Measurements from ENCODE around the gene SPINK9. TPM values are rescaled to one million over a fixed set of nuclear protein-coding genes. Genes with fewer than 3 reads are reported as not detected.
"Not testable (repeated sequence)": the region's sequence is repeated elsewhere in the genome, so short reads cannot be mapped to it uniquely, and the experiment has no call there.

Gene SPINK9
- polyA plus RNA-seq (2013, experiment 1 of 2; ENCODE audit: insufficient read length) = not detected
- polyA plus RNA-seq (2013, experiment 2 of 2; ENCODE audit: insufficient read length) = not detected

GRCh38 chr5:148335259-148335658 lies at the start of gene SPINK9:
SPINK9 (plus strand) TSS chr5:148335559; CDS start chr5:148335614, 55 bp downstream.
- no peak for DNase-seq

DNA sequence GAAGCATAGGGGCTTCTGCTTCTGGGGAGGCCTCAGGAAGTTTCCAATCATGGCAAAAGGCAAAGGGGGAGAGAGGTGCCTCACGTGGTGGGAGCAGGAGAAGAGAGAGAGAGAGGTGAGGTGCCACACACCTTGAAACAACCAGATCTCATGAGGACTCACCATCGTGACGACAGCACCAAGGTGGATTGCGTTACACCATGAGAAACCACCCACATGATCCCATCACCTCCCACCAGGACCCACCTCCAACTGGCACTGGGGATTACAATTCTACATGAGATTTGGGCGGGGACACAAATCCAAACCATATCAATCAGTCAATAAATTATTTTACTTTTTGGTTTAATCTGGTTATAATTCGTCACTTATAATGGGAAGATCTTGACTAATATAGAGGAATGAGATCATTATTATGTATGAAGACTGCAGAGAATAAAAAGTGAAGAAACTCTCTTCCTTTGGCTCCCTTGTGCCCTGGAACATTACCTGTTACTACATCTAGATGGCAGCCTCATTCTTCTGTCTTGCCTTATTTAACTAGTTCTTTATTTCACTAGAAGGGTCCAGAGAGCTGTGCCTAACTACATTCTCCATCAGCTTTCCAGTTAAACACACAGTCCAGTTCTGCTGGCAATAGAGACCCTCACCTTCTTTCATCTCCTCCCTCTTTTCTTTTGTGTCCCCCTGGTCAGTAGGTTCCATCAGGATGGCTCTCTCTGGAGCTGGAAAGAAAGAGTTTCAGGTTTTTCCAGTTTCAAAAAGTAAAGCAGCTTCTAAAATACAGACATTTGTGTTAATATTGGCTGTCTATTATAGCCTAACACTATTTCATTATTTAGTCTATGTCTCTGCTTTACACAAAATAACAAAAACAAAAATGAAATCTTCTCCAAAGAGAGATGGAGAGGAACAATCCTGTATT lies 44.8 kb upstream of the SPINK9 start:
- DNase-seq = peak; percentile 6

DNA sequence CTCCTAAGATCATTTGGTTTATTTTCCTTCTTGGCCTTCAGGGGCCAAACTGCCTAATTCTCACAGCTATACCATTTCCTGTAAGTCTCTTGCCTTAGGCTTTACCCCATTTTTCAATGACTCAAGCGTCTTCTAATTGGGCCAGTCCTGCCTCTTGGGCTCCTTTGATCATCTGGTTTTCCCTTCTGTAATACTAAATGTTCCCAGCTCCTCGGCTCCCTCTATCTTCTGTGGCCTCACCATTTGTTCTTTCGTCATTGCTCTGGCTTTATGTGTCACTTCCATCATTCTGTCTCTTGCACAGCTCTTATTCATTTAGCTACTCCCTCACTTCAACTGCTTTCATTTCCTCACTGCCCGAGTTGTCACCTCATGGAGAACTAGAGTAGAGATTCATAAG lies 37.6 kb upstream of the SPINK9 start:
- DNase-seq = no peak

- DNase-seq = no peak
Observed at GRCh38 chr5:148306446-148306845, 28.9 kb upstream of the SPINK9 start.

GRCh38 chr5:148309019-148309418 lies 26.3 kb upstream of the SPINK9 start:
- DNase-seq = no peak

GRCh38 chr5:148309746-148310145 lies 25.6 kb upstream of the SPINK9 start:
- no peak for DNase-seq

DNA sequence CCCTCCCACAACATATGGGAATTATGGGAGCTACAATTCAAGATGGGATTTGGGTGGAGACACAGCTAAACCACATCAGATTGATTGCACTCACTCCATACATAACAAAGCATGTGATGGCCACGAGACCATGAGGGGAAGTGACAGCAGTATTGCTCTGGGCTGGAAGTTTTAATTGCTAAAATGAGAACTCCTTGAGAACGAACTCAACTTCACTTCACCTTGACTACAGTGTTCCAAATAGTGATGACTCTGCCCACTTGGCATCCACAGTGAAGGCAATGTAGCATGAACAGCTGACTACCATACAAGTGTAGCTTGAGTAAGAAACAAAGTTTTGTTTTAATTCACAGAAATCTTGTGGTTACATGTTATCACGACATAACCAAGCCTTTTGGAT lies 23.9 kb upstream of the SPINK9 start:
- DNase-seq = no peak

DNA sequence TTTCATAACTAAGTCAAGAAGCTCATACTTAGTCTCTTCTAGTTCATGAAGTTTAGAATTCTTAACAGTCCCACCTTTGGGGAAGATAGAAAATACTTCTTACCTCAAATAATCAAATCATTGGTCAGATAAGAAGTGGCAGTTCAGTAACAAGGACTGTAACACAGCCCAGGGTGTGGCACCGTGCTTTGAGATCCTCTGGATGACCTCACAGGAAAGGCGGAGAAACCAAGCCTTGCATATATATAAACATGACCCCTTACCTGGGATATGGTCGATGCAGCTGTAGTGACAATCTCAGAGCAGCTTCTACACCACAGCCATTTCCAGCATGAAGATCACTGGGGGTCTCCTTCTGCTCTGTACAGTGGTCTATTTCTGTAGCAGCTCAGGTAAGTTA lies 23.2 kb upstream of the SPINK9 start, which contains the start of gene SPINK7:
Gene SPINK7 (plus strand): TSS at position 271 of the 400 bp plus-strand sequence. CDS start 61 bp downstream, at position 332.
- DNase-seq = no peak

- DNase-seq = no peak
Observed at GRCh38 chr5:148314187-148314586, 21.2 kb upstream of the SPINK9 start.

- no peak for DNase-seq
Observed at GRCh38 chr5:148314731-148315130, 20.6 kb upstream of the SPINK9 start.

DNA sequence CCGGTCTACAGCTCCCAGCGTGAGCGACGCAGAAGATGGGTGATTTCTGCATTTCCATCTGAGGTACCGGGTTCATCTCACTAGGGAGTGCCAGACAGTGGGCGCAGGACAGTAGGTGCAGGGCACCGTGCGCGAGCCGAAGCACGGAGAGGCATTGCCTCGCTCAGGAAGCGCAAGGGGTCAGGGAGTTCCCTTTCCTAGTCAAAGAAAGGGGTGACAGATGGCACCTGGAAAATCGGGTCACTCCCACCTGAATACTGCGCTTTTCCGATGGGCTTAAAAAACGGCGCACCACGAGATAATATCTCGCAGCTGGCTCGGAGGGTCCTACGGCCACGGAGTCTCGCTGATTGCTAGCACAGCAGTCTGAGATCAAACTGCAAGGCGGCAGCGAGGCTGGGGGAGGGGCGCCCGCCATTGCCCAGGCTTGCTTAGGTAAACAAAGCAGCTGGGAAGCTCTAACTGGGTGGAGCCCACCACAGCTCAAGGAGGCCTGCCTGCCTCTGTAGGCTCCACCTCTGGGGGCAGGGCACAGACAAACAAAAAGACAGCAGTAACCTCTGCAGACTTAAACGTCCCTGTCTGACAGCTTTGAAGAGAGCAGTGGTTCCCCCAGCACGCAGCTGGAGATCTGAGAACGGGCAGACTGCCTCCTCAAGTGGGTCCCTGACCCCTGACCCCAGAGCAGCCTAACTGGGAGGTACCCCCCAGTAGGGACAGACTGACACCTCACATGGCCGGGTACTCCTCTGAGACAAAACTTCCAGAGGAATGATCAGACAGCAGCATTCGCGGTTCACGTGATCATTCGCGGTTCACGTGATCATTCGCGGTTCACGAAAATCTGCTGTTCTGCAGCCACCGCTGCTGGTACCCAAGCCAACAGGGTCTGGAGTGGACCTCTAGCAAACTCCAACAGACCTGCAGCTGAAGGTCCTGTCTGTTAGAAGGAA lies 15.1 kb upstream of the SPINK9 start:
- not testable (repeated sequence) for DNase-seq

DNA sequence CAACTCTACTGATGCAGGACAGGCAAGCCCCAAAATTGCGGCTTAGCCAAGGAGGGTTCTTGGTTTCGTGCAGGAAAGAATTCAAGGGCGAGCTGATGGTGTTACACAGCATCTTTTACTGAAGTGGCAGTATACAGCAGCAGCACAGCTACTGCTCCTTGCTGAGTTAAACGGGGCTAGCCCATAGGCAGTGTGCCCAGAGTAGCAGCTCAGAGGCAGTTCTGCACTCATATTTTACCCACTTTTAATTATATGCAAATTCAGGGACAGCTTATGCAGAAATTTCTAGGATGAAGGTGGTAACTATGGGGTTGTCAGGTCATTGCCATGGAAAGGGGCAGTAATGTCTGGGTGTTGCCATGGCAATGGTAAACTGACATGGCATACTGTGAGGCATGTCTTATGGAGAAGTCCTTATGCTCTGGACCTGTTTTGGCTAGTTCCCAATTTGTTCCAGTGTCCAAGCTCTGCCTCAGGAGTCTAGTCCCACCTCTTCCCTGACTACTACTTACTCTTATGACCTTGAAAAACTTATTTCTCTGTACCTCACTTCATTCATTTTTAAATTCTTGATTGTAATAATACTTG lies 2.0 kb upstream of the SPINK9 start:
- no peak for DNase-seq

DNA sequence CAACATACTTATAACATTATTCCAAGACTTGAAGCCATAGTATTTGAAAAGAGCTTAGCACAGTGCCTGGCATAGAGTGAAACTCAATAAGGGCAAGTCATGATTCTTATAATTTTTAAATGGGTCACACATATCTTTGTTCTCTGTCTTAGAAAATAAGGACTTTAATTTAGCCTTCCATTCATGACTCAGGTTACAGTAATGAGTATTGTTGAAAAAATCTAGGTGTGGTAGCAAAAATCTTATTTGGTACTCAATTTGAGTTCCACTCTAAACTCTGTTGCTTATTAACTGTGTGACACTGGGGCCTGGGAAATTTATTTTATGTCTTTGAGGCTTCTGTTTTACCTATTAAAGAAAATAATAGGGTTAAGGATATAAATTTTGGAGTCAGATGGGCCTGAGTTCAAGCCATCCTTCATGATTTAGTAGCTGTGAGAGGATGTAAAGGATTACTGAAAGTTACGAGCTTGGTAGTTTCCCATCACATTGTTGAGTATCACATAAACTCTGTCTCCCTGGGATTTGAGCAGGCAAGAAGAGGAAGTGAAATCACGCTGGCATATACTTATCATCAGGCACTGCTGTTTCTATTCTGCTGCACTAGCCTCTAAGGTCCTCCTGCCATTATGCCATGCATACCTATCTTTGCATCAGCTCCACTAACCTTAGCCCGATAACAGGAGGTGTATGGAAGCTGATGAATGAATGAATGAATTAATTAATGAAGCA lies 1.5 kb downstream of the SPINK9 start:
- DNase-seq = no peak

DNA sequence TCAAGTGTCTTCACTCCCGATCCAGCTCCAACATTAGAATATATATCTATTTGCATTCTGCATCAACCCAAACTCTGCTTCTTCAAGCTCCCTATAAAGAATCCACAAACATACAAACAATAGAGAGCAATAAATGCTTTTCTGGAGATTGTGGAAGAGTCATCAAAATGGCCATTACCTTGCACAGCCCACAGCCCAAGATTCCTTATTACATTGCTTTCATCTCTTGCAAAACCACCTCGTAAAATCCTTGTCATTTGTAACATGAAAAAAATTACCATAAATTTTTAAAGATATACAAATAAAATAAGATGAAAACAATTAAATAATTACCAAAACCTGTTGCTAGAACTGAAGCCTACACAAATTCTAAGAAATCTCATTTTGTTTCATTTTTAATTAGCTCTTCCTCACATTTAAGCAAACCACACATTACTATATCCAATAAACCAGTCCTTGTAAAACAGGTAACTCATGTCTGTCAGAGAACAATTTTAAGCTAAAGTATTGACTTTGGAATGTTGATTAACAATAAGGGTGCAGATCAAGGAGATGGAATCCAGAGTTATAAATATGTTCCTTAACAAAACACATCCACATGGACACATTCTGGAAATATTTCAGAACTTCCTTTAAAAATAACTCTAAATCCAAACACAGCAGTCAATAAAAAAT lies 7.1 kb downstream of the SPINK9 start:
- DNase-seq = no peak

DNA sequence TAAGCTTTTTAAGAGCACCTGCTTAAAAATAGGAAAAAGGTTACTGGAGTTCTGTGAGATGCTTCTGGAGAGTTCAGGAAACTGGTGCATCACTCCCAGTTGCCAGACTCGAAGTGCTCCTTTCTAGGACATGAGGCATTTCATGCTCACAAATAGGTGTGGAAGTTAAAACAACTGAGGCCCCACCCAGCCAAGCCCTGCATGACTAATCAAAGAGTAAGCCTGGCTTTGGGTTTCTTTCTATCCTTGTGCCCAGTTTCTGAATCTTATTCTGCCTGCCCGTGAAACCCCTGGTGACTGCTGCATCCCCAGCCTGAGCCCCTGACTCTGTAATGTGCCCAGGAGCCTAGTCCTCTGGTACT lies 7.7 kb downstream of the SPINK9 start:
- no peak for DNase-seq

DNA sequence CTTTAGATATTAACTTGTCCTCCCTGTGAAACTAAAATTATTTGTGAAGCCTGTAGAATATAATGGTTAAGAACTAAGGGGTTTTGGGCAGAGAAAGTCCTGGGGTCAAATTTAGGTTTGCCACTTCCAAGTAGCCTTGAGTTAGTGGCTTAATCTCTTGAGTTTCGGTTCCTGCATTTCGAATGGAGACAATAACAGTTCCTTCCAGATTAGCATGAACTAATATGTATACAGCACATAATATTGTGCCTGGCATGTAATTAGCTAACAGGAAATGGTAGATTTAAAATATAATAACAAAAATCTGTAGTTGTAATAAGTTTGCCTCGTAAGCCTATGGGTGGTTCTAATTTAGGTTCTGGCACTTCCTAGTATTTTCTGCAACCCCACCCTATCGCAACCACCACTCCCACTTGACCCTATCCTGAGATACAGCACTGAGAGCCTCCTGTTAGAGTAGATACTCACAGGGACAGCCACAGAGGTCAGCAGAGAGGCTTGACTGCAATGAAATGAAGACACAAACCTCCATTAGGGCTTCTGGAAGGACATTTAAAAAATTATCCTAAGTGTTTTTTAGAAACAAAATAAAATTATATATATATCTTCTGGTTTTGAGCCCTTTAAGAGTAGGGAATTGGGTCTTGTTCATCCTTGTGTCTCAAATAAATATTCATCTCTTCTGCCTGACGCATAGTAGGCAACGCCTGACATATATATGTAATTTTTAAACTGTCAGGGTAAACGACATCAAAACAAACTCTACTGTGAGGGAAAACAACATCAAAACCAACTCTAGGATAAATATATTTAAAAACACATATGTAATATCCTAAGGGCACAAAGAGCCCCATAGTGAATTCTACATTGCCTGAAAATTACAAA lies 8.5 kb downstream of the SPINK9 start:
- no peak for DNase-seq

DNA sequence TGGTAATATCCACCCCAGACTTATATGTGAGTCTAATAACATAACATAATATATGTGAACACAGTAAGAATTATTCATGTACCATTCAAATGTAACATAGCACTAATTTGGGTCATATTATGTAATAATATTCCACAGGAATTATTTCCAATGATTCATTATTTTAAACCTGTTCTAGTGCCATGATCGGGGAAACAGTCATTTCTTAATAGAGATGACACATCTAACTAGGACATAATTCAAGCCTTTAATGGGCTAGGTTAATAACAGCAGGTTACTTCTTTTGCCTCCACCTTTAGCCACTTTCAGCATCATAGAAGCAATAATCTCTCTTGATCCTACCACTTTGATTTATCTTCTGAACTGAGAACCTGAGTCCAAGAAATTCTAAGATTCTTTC lies 12.3 kb downstream of the SPINK9 start:
- no peak for DNase-seq

DNA sequence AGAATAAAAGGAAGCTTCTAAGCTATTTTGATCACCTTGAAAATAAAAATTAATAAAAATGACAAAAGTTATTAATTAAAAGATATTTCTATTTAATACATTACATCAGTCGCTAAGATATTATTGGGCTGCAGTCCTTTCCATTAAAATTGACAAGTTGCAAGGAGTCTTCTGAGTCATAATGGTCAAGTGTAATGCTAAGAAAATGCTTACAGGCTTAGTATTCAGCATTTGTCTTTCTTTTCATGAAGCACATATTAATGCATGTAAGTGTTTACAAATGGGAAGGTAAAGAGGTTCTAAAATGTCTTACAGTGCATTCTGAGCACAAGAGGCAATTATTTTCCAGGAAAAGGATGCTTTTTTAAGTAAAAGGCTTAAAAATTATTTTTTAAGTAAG lies 17.3 kb downstream of the SPINK9 start:
- DNase-seq = no peak

GRCh38 chr5:148353634-148354033 lies 18.3 kb downstream of the SPINK9 start:
- no peak for DNase-seq

GRCh38 chr5:148364343-148364742 lies 29.0 kb downstream of the SPINK9 start:
- DNase-seq = no peak
